ENCODE results near the gene MORC4. TPM values are rescaled to one million over a fixed set of nuclear protein-coding genes. Genes with fewer than 3 reads are reported as not detected.
A peak's percentile ranks its signal among the peaks of the same experiment; 100 is the strongest.

The MORC4 gene
- total RNA-seq, 1 donor from 2014 or later = 23.7 TPM

- FAIRE-seq (no peak), DNase-seq (ENCODE audit: low read depth) (no peak)
- Histone ChIP-seq H3K4me3 (ENCODE audit: low read depth, low read length) (no peak overlapping the region), H3K27me3 (ENCODE audit: control insufficient read depth, insufficient read depth, low read length) (no peaks in the 10 kb centered on the region), H3K36me3 (ENCODE audit: control insufficient read depth, insufficient read depth, low read length) (no peaks in the 10 kb centered on the region)
- TF ChIP-seq, protein P1, sequence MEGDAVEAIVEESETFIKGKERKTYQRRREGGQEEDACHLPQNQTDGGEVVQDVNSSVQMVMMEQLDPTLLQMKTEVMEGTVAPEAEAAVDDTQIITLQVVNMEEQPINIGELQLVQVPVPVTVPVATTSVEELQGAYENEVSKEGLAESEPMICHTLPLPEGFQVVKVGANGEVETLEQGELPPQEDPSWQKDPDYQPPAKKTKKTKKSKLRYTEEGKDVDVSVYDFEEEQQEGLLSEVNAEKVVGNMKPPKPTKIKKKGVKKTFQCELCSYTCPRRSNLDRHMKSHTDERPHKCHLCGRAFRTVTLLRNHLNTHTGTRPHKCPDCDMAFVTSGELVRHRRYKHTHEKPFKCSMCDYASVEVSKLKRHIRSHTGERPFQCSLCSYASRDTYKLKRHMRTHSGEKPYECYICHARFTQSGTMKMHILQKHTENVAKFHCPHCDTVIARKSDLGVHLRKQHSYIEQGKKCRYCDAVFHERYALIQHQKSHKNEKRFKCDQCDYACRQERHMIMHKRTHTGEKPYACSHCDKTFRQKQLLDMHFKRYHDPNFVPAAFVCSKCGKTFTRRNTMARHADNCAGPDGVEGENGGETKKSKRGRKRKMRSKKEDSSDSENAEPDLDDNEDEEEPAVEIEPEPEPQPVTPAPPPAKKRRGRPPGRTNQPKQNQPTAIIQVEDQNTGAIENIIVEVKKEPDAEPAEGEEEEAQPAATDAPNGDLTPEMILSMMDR (IDR thresholded peaks at IDR 0.05; ENCODE audit: insufficient read depth, low read length, severe bottlenecking) = no peak
These were observed 100.2 kb downstream of the MORC4 start for GRCh38 chrX:106899841-106900240.

DNA sequence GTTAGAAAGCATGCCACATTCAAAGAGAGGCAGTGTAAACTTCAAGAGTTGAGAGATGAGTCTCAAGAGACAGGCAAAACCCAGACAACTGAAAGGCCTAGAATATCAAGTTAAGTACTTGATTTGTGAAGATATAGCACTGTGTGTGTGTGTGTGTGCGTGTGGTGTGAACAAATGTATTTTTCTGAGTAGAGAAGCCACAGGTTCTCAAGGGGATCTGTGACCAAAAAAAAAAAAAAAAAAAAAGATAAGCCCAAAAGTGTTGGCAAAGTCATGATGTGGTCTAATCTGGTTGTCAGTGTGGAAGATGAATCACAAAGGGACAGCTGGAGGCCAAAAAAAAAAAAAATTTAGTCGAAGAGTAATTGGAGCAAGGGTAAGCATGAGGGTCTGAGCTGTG, 100.7 kb downstream of the MORC4 start:
- no peak overlapping the region for H3K4me3 ChIP-seq (ENCODE audit: low read depth, low read length)
- DNase-seq (ENCODE audit: low read depth) (no peak), FAIRE-seq (no peak)
- H3K36me3 ChIP-seq (ENCODE audit: control insufficient read depth, insufficient read depth, low read length) = no peaks in the 10 kb centered on the region
- H3K27me3 ChIP-seq (ENCODE audit: control insufficient read depth, insufficient read depth, low read length) = no peaks in the 10 kb centered on the region
- TF ChIP-seq, protein P1 (IDR thresholded peaks at IDR 0.05; ENCODE audit: insufficient read depth, low read length, severe bottlenecking) = no peak

DNA sequence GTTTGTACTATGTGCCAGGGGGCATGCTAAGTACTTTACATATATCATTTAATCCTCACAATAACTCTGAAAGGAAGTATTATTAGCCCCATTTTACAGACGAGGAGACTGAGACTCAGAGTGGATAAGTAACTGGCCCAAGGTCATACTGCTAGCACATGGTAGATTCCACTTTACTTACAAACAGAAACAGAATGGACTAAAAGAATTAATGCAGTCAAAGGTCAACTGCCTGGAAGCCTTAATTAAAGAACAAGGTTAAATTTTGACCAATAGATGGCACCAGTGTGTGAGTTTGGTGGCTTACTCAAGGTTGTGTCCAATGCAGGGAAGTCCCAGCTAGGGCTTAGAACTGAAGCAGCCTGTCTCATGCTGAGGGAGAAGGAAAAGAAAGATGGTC, 101.5 kb downstream of the MORC4 start:
- FAIRE-seq (peak; percentile 93), DNase-seq (ENCODE audit: low read depth) (peak; percentile 61)
- TF ChIP-seq, protein P1 (IDR thresholded peaks at IDR 0.05; ENCODE audit: insufficient read depth, low read length, severe bottlenecking) = peak; percentile 38
- Histone ChIP-seq H3K36me3 (ENCODE audit: control insufficient read depth, insufficient read depth, low read length) (no peaks in the 10 kb centered on the region), H3K4me3 (ENCODE audit: low read depth, low read length) (no peak overlapping the region), H3K27me3 (ENCODE audit: control insufficient read depth, insufficient read depth, low read length) (no peaks in the 10 kb centered on the region)

GRCh38 chrX:106897259-106897658, 102.8 kb downstream of the MORC4 start:
- no peak for FAIRE-seq
- TF ChIP-seq, protein P1 (IDR thresholded peaks at IDR 0.05; ENCODE audit: insufficient read depth, low read length, severe bottlenecking) = no peak
- Histone ChIP-seq H3K36me3 (ENCODE audit: control insufficient read depth, insufficient read depth, low read length) (no peaks in the 10 kb centered on the region), H3K27me3 (ENCODE audit: control insufficient read depth, insufficient read depth, low read length) (no peaks in the 10 kb centered on the region), H3K4me3 (ENCODE audit: low read depth, low read length) (no peak overlapping the region)
- peak; percentile 56 for DNase-seq (ENCODE audit: low read depth)

DNA sequence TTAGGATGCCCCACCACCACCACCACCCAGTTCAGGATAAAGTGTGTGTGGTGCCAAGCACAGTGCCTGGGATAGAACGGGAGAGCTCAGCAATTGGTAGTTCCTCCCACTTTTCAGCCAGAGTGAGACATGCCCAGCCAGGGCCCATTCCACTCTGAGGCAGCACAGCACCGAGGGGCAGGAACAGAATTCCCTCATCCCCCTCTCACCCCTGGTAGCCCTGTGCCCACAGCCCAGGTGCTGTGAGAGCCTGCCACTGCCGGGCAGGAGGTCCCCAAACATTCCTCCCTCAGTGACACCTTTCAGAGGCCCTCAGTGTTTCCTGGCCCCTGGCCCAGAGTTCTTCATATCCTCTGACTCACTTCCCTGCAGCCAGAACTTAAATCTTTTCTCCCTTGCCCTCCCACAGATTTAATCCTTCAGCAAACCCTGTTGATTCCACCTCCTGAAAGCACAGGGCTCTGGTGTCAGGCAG, 105.0 kb downstream of the MORC4 start:
- no peaks in the 10 kb centered on the region for H3K36me3 ChIP-seq (ENCODE audit: control insufficient read depth, insufficient read depth, low read length)
- DNase-seq (ENCODE audit: low read depth) = peak; percentile 77
- FAIRE-seq = no peak
- H3K4me3 ChIP-seq (ENCODE audit: low read depth, low read length) = no peak overlapping the region
- TF ChIP-seq, protein P1 (IDR thresholded peaks at IDR 0.05; ENCODE audit: insufficient read depth, low read length, severe bottlenecking) = no peak
- H3K27me3 ChIP-seq (ENCODE audit: control insufficient read depth, insufficient read depth, low read length) = no peaks in the 10 kb centered on the region

DNA sequence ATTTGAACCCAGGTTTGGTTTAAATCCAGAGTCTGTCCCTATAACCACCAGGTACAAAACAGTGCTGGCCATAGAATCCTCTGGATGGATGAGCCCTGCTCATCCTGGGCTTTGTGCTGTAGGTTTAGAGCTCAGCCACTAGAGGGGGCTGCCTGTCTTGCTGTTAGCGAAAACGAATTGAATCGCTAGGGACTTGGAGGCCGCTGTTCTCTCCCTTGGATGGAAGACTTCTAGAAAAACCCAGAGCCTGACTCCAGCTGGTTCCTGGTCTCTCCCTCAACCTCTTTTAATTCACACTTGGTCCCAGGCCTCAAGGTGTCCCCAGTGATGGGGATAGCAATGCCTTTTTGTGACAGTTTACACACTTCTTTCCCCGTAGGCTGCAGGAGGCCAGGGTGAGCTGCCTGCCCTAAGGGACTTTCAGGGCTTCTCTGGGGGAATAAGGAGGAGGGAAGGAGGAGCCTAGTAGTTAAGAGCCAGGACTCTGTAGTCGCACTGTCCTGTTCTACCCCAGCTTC, 105.6 kb downstream of the MORC4 start:
- Histone ChIP-seq H3K27me3 (ENCODE audit: control insufficient read depth, insufficient read depth, low read length) (no peaks in the 10 kb centered on the region), H3K36me3 (ENCODE audit: control insufficient read depth, insufficient read depth, low read length) (no peaks in the 10 kb centered on the region), H3K4me3 (ENCODE audit: low read depth, low read length) (no peak overlapping the region)
- TF ChIP-seq, protein P1 (IDR thresholded peaks at IDR 0.05; ENCODE audit: insufficient read depth, low read length, severe bottlenecking) = peak; percentile 78
- DNase-seq (ENCODE audit: low read depth) (peak; percentile 51), FAIRE-seq (no peak)
